GM12864 (cell line): ENCODE data around the gene SUMF1.

Experiments
- DNase-seq: peaks from one replicate; pipeline ENCODE4 v3.0.0-alpha.2; 2011; ENCODE audit warnings: low read depth
- H3K4me3 ChIP-seq: 2 replicates; pipeline ENCODE4 v1.5.1; 2011; ENCODE audit warnings: mild to moderate bottlenecking, low read depth, low read length, control low read depth
- CTCF ChIP-seq: IDR thresholded peaks from 2 replicates; pipeline ENCODE4 v1.5.1; 2011; ENCODE audit warnings: low read depth, mild to moderate bottlenecking, moderate library complexity, low read length, control low read depth, inconsistent platforms; ENCODE audit errors: missing control alignments

SUMF1 gene

GRCh38 chr3:4413467-4413866 lies 53.6 kb downstream of the SUMF1 start:
- no peak overlapping the region for H3K4me3 ChIP-seq
- TF ChIP-seq CTCF = no peak
- no peak for DNase-seq

- DNase-seq = no peak
- TF ChIP-seq CTCF = no peak
- no peak overlapping the region for H3K4me3 ChIP-seq
Measured at GRCh38 chr3:4411833-4412232, 55.2 kb downstream of the SUMF1 start.

GRCh38 chr3:4411236-4411635 lies 55.8 kb downstream of the SUMF1 start:
- TF ChIP-seq CTCF = no peak
- no peak overlapping the region for H3K4me3 ChIP-seq
- DNase-seq = no peak

- DNase-seq = no peak
- TF ChIP-seq CTCF = no peak
- H3K4me3 ChIP-seq = no peak overlapping the region
Measured at GRCh38 chr3:4410606-4411005, 56.5 kb downstream of the SUMF1 start.

DNA sequence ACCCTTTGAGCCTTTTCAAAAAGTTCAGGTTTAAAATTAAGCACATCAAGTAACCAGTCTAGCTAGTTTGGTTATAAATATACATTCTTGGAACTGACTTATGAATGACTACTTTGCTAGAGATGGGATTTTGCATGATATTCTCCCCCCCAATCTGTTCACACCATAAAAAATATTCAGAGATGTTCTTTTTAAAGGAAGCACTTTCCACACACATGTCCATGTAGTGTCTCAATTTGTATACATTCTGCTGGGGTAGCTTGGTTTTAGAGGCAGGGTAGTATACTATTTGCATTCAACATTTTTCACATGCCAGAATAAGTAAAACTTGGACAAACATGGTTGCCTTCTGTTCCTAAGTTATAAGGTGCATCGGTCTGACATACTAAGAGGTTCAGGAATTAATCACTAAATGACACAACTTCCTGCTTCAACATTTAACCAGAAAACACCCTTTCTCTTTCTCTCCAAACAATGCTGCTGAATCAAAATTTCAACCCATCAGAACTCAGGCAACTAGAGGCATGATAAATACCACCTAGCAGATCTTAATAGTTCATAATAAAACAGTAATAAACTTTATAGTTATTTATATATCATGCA lies 57.0 kb downstream of the SUMF1 start:
- TF ChIP-seq CTCF = no peak
- no peak overlapping the region for H3K4me3 ChIP-seq
- DNase-seq = no peak

DNA sequence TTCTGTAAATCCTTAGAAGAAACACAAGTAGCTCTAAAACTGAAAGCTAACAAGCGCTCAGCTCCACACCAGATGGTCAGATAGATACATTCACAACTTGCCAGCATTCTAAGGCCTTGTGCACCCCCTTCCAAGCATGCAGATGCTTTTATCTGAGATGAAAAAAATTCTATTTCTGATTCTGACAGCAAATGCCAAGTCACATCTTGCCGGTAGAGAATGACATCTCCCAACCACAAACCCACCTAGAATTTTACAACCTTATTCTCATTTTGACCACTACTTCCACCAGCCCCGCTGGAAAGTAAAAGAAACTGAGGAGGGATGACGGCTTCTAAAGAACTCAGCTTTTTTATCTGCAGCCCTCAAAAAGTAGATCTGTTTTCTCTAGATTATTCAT lies 57.7 kb downstream of the SUMF1 start:
- DNase-seq = no peak
- no peak for TF ChIP-seq CTCF
- H3K4me3 ChIP-seq = no peak overlapping the region

DNA sequence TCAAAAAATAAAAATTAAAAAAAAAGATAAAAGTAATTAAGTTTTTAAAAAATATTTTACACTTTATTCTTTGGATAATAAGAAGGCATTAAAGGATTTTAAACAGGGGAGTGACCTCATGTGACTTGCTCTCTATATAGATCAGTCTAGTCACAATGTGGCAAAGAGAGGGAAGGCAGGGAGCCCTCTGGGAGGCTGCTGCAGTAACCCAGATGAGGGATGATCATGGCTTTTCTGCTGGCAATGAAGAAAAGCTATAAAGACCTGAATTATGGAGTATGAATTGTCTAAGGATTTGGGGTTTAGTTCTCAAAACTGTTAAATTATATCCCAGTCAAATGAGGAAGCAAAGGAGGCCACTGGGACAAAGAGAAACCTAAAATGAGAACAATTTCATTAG lies 58.1 kb downstream of the SUMF1 start:
- DNase-seq = no peak
- no peak for TF ChIP-seq CTCF
- H3K4me3 ChIP-seq = no peak overlapping the region
